OCI-LY3 (cell line): Measurements from ENCODE around the gene ERC1.

Experiments
- H2AFZ ChIP-seq: fragments of 200-600, 300-600 bp; shearing (Covaris generic); 2 replicates; pipeline ENCODE4 v1.6.0; 2014; ENCODE audit warnings: antibody characterized with exemption, low read depth, low read length
- H3K27ac ChIP-seq: fragments of 200-600, 300-600 bp; sonication (generic); 2 replicates; pipeline ENCODE4 v1.5.1; 2014; ENCODE audit warnings: mild to moderate bottlenecking, low read length, moderate library complexity, mixed read lengths
- H3K27me3 ChIP-seq: fragments of 200-600, 300-600 bp; sonication (generic); 2 replicates; pipeline ENCODE4 v1.6.1; 2014; ENCODE audit warnings: low read depth, low read length, mixed read lengths
- H3K36me3 ChIP-seq: fragments of 200-600, 300-600 bp; sonication (generic); replicated peaks from 2 replicates; pipeline ENCODE3; 2014; ENCODE audit warnings: low read depth, low read length, mixed read lengths
- H3K4me1 ChIP-seq: fragments of 300-600, 200-600 bp; sonication (generic); 2 replicates; pipeline ENCODE4 v1.6.1; 2014; ENCODE audit warnings: low read length, mixed read lengths
- H3K4me2 ChIP-seq: fragments of 200-600, 300-600 bp; sonication (generic); 2 replicates; pipeline ENCODE4 v1.6.1; 2014; ENCODE audit warnings: low read length, mixed read lengths
- H3K4me3 ChIP-seq: fragments of 300-600, 200-600 bp; sonication (generic); 2 replicates; pipeline ENCODE4 v1.5.1; 2014; ENCODE audit warnings: antibody characterized with exemption, mild to moderate bottlenecking, low read length, moderate library complexity
- H3K79me2 ChIP-seq: fragments of 300-600, 200-600 bp; shearing (Covaris generic); 2 replicates; pipeline ENCODE4 v1.6.1; 2014; ENCODE audit warnings: mild to moderate bottlenecking, low read length, mixed read lengths
- H3K9ac ChIP-seq: fragments of 300-600, 200-600 bp; shearing (Covaris generic); 2 replicates; pipeline ENCODE4 v1.6.0; 2014; ENCODE audit warnings: mild to moderate bottlenecking, low read length, moderate library complexity
- H3K9me3 ChIP-seq: fragments of 200-600, 300-600 bp; shearing (Covaris generic); 2 replicates; pipeline ENCODE4 v1.6.1; 2014; ENCODE audit warnings: low read length, mixed read lengths; ENCODE audit not compliant: insufficient read depth
- H4K20me1 ChIP-seq: fragments of 200-600, 300-600 bp; sonication (generic); 2 replicates; pipeline ENCODE4 v1.6.1; 2016; ENCODE audit warnings: low read length, mixed read lengths; ENCODE audit not compliant: insufficient read depth
- EZH2phosphoT487 ChIP-seq: fragments of 200-600 bp; shearing (Covaris generic); IDR thresholded peaks from 2 replicates; pipeline ENCODE4 v1.6.1; 2018; ENCODE audit warnings: antibody characterized with exemption, mixed run types, low read depth
- TF ChIP-seq, protein P1 (sequence below): fragments of 200-600, 300-600 bp; sonication (generic); IDR thresholded peaks from 2 replicates; pipeline ENCODE4 v1.5.1; 2014; ENCODE audit warnings: antibody characterized with exemption, low read length, low read depth

The ERC1 gene

DNA sequence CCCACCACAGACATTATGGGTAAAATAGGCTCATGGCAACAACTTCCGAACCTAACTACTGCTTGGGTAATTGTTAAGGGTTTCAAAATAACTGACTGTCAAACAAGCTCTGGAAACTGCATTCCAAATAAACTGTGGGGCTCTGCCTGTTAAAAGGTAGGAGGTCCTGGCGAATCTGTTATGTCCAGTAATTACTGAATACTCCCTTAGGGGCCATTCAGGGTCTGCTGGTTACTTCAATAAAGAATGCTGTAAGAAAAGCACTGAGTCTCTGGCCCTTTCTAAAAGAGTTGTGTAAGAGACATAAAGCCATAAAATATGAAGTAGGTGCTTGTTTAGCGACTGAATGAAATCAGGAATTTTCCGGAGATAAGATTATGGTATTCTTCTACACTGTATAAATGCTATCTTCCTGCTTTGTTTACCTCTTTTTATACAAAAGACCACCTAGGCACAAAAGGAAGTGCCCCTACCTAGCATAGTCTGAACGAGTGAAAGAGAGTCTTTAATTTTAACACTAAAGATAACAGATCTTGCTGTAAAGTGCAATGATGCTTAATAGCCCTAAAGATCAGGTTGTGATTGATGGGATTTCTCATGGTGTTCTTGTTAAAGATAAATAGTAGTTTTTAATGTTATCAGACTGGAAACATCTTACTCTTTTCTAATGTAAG, 475.6 kb downstream of the ERC1 start:
- H3K9ac ChIP-seq = no peak overlapping the region
- TF ChIP-seq, protein P1, sequence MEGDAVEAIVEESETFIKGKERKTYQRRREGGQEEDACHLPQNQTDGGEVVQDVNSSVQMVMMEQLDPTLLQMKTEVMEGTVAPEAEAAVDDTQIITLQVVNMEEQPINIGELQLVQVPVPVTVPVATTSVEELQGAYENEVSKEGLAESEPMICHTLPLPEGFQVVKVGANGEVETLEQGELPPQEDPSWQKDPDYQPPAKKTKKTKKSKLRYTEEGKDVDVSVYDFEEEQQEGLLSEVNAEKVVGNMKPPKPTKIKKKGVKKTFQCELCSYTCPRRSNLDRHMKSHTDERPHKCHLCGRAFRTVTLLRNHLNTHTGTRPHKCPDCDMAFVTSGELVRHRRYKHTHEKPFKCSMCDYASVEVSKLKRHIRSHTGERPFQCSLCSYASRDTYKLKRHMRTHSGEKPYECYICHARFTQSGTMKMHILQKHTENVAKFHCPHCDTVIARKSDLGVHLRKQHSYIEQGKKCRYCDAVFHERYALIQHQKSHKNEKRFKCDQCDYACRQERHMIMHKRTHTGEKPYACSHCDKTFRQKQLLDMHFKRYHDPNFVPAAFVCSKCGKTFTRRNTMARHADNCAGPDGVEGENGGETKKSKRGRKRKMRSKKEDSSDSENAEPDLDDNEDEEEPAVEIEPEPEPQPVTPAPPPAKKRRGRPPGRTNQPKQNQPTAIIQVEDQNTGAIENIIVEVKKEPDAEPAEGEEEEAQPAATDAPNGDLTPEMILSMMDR = no peak
- no peak for TF ChIP-seq EZH2phosphoT487
- H4K20me1 ChIP-seq = no peaks in the 10 kb centered on the region
- no peak overlapping the region for H3K4me2 ChIP-seq
- no peaks in the 10 kb centered on the region for H3K9me3 ChIP-seq
- no peak overlapping the region for H3K27ac ChIP-seq
- H3K4me1 ChIP-seq = no peaks in the 10 kb centered on the region
- H3K79me2 ChIP-seq = no peaks in the 10 kb centered on the region
- no peak overlapping the region for H2AFZ ChIP-seq
- H3K4me3 ChIP-seq = no peak overlapping the region
- H3K27me3 ChIP-seq = no peaks in the 10 kb centered on the region
- no peaks in the 10 kb centered on the region for H3K36me3 ChIP-seq

DNA sequence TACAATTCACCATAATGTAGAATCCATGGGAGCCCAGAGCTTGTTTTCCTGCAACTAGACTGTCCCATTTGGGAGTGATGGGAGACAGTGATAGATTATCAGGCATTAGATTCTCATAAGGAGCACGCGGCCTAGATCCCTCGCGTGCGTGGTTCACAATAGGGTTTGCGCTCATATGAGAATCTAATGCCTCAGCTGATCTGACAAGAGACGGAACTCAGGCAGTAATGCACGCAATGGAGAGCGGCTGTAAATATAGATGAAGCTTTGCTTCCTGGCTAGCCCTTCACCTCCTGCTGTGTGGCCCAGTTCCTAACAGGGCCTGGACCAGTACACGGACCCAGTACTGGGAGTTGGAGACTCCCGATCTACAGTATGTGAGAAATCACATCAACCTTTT, 476.7 kb downstream of the ERC1 start:
- no peak overlapping the region for H3K9ac ChIP-seq
- no peak overlapping the region for H3K4me2 ChIP-seq
- H3K79me2 ChIP-seq = no peaks in the 10 kb centered on the region
- H4K20me1 ChIP-seq = no peaks in the 10 kb centered on the region
- no peak overlapping the region for H2AFZ ChIP-seq
- H3K9me3 ChIP-seq = no peaks in the 10 kb centered on the region
- no peaks in the 10 kb centered on the region for H3K4me1 ChIP-seq
- no peak overlapping the region for H3K27ac ChIP-seq
- TF ChIP-seq, protein P1 = no peak
- no peak for TF ChIP-seq EZH2phosphoT487
- no peak overlapping the region for H3K4me3 ChIP-seq
- no peaks in the 10 kb centered on the region for H3K36me3 ChIP-seq
- no peaks in the 10 kb centered on the region for H3K27me3 ChIP-seq

DNA sequence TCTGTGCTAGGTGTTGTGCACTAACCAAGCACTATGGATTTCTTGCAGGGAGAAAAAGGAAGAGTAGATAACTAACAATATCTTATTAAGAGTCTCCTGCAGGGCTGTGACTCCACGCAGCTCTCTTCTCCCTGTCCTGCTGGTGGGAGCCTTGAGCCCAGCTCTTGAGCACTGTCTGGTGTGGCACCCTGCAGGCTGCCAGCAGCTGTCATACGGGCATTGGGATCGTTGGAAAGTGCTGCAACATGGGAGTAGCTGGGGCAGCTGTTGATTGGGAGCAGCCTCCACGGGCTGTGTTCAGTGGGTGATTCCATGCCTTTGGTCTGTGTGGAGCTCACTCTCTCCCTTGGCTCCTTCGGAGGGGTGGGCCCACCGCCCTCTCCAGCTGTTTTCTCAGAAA, 478.0 kb downstream of the ERC1 start:
- TF ChIP-seq, protein P1 = no peak
- TF ChIP-seq EZH2phosphoT487 = no peak
- no peaks in the 10 kb centered on the region for H3K9me3 ChIP-seq
- H3K9ac ChIP-seq = no peak overlapping the region
- no peaks in the 10 kb centered on the region for H3K27me3 ChIP-seq
- H3K4me3 ChIP-seq = no peak overlapping the region
- H2AFZ ChIP-seq = no peak overlapping the region
- H3K79me2 ChIP-seq = no peaks in the 10 kb centered on the region
- no peaks in the 10 kb centered on the region for H3K36me3 ChIP-seq
- H3K27ac ChIP-seq = no peak overlapping the region
- no peak overlapping the region for H3K4me2 ChIP-seq
- H4K20me1 ChIP-seq = no peaks in the 10 kb centered on the region
- H3K4me1 ChIP-seq = no peaks in the 10 kb centered on the region

DNA sequence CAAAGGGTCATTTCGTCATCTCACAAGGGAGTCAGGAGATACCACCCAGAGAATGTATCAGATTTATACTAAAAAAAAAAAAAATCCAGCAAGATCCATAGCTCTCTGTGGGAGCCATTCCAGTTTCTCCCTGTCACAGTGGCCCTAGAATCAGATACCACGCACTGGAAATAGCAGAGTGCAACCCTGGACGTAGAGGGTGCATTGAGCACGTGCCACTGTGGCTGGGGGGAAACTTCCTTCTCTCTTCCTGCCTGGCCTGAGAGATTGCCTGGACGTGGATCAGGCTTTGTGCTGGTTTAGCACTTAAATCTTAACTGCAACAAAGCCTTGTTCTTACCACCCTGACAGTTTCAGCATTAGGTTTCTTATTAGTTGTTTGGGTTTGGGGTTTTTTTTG, 479.0 kb downstream of the ERC1 start:
- Histone ChIP-seq H2AFZ (no peak overlapping the region), H3K4me1 (no peaks in the 10 kb centered on the region), H3K36me3 (no peaks in the 10 kb centered on the region), H3K4me3 (no peak overlapping the region), H3K9ac (no peak overlapping the region), H3K4me2 (no peak overlapping the region), H3K27me3 (no peaks in the 10 kb centered on the region), H3K9me3 (no peaks in the 10 kb centered on the region), H3K27ac (no peak overlapping the region), H4K20me1 (no peaks in the 10 kb centered on the region), H3K79me2 (no peaks in the 10 kb centered on the region)
- no peak for TF ChIP-seq EZH2phosphoT487
- TF ChIP-seq, protein P1 = no peak
